ENCODE measurements around the gene TECPR1. TPM values are rescaled to one million over a fixed set of nuclear protein-coding genes. Genes with fewer than 3 reads are reported as not detected.

Gene TECPR1
- total and polyA plus RNA-seq, 2 donors (not counting 3 experiments of a cell fraction or from before 2014, with no cell fraction given) = 12.3 to 97.5 TPM

DNA sequence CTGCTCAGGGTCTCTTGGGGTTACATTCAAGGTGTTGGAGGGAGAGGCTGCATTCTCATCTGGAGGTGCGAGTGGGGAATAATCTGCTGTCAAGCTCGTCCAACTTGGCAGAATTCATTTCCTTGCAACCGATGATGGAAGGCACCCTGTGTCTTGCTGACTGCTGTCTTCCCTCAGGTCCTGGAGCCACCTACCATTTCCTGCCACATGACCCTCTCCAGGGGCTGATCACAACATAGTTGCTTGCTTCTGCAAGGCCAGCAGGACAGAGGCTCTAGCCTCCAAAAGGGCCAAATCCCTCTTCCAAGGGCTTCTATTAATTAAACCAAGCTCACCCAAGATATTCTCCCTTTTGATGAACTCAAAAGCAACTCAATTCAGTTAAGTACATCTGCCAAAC, 15.3 kb upstream of the TECPR1 start:
- no peak overlapping the region for H3K4me2 ChIP-seq (ENCODE audit: insufficient read depth, low read length)
- H3K9ac ChIP-seq (replicated peaks; ENCODE audit: extremely low read depth, insufficient read depth, low read length) = no peak overlapping the region
- no peaks in the 10 kb centered on the region for H3K9me1 ChIP-seq (replicated peaks; ENCODE audit: control insufficient read depth, extremely low read depth, insufficient read depth, low read length)
- H3K27ac ChIP-seq (ENCODE audit: insufficient read depth, low read depth, low read length) = no peak overlapping the region
- no peak for DNase-seq (ENCODE audit: low read depth, low spot score)
- H3K79me2 ChIP-seq (ENCODE audit: control insufficient read depth, insufficient read depth, low read length) = no peaks in the 10 kb centered on the region
- CTCF ChIA-PET = interaction anchor here (0.8 to 2.9 kb wide), 10 partner anchors 9 to 479 kb away, joined by 3 to 21 read pairs (median 7); partner anchors contain the start of genes BAIAP2L1 and TECPR1
- intact Hi-C loops (cut with micrococcal nuclease) = loop anchor here (2.0 kb wide), 1 partner anchor 13 kb away; the partner anchor contains the start of gene BRI3
- TF ChIP-seq, protein P1, sequence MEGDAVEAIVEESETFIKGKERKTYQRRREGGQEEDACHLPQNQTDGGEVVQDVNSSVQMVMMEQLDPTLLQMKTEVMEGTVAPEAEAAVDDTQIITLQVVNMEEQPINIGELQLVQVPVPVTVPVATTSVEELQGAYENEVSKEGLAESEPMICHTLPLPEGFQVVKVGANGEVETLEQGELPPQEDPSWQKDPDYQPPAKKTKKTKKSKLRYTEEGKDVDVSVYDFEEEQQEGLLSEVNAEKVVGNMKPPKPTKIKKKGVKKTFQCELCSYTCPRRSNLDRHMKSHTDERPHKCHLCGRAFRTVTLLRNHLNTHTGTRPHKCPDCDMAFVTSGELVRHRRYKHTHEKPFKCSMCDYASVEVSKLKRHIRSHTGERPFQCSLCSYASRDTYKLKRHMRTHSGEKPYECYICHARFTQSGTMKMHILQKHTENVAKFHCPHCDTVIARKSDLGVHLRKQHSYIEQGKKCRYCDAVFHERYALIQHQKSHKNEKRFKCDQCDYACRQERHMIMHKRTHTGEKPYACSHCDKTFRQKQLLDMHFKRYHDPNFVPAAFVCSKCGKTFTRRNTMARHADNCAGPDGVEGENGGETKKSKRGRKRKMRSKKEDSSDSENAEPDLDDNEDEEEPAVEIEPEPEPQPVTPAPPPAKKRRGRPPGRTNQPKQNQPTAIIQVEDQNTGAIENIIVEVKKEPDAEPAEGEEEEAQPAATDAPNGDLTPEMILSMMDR (IDR thresholded peaks at IDR 0.05; ENCODE audit: extremely low read depth in 1 of 2, insufficient read depth in 1 of 2, low read depth in 1 of 2, low read length in 2 of 2) = no peak
- TF ChIP-seq EZH2 (IDR thresholded peaks at IDR 0.05; ENCODE audit: borderline replicate concordance, low read depth, low read length, severe bottlenecking) = no peak
- no peak for TF ChIP-seq MAX (IDR thresholded peaks at IDR 0.05; ENCODE audit: insufficient read depth, insufficient read length)
- no peak for TF ChIP-seq POLR2A (IDR thresholded peaks at IDR 0.05; ENCODE audit: low read depth, low read length)
- TF ChIP-seq POLR2AphosphoS5 (IDR thresholded peaks at IDR 0.05; ENCODE audit: insufficient read depth, low read depth, low read length) = no peak
- TF ChIP-seq GATA2 (IDR thresholded peaks at IDR 0.05; ENCODE audit: insufficient read depth, insufficient read length, low read depth, low read length) = no peak
- TF ChIP-seq MYC (IDR thresholded peaks at IDR 0.05; ENCODE audit: low read depth, low read length) = no peak
- TF ChIP-seq JUN (IDR thresholded peaks at IDR 0.05; ENCODE audit: borderline replicate concordance, insufficient read depth, insufficient read length, low read depth) = no peak
- no peak for TF ChIP-seq FOS (IDR thresholded peaks at IDR 0.05; ENCODE audit: borderline replicate concordance, insufficient read depth, low read length)
- no peaks in the 10 kb centered on the region for H3K36me3 ChIP-seq (ENCODE audit: control insufficient read depth in 2 of 2, extremely low read depth in 1 of 2, insufficient read depth in 2 of 2, low read length in 2 of 2)
- H4K20me1 ChIP-seq (replicated peaks; ENCODE audit: control insufficient read depth, extremely low read depth, insufficient read depth, low read length) = no peaks in the 10 kb centered on the region
- POLR2A ChIA-PET = no interaction called here
- H3K4me3 ChIP-seq (replicated peaks in 1 of 3; ENCODE audit: insufficient read depth in 1 of 3, low read depth in 1 of 3, low read length in 3 of 3) = no peak overlapping the region
- BruUV-seq (replicated peaks) = no TSS peak
- no peaks in the 10 kb centered on the region for H3K27me3 ChIP-seq (ENCODE audit: control insufficient read depth in 2 of 2, insufficient read depth in 2 of 2, low read length in 2 of 2)
- no peaks in the 10 kb centered on the region for H3K9me3 ChIP-seq (replicated peaks; ENCODE audit: control insufficient read depth, insufficient read depth, low read length)
- dilution Hi-C loops (cut with MboI; ENCODE audit: extremely low pct_ligation_motif_present, low sequenced_read_pairs) = no loop called here
- H2AFZ ChIP-seq (ENCODE audit: low read depth, low read length) = no peak overlapping the region
- FAIRE-seq = no peak
- peaks cover 8% of the 10 kb centered on the region for H3K4me1 ChIP-seq (ENCODE audit: control insufficient read depth, extremely low read depth, insufficient read depth, low read length)
